Spleen (tissue), 7 donors: ENCODE measurements around the gene SLC9A3.

Experiments used
- CTCF ChIP-seq, 11 experiments: fragments of 200-600 bp in 7 of 11; fragments of 450-650 bp in 4 of 11; sonication (generic) in 4 of 11; IDR thresholded peaks in 8 of 11; conservative IDR thresholded peaks in 3 of 11; 1 replicate in 7 of 11; 2 replicates in 4 of 11; pipeline versions ENCODE4 v1.4.0 to v1.8.0; 2016 to 2021; ENCODE audit warnings: antibody characterized with exemption in 11 of 11, inconsistent platforms in 4 of 11, mild to moderate bottlenecking in 1 of 11
- POLR2A ChIP-seq, 3 donors: fragments of 450-650 bp; IDR thresholded peaks; one replicate each; pipeline ENCODE4 v1.5.1; 2017; ENCODE audit warnings: antibody characterized with exemption in 3 of 3, mild to moderate bottlenecking in 1 of 3
- POLR2AphosphoS5 ChIP-seq, 3 donors: sonication (generic); formaldehyde crosslinking; IDR thresholded peaks; one replicate each; pipeline ENCODE4 v1.5.1; 2017; ENCODE audit warnings: antibody characterized with exemption in 3 of 3
- donor health status: DM: no; HTN: no; CAD: no; lungs with moderate emphysema.
- donor health status: DM: no; HTN: no; CAD: no.
- donor health status: DM: no; HTN: no; CAD: no.

DNA sequence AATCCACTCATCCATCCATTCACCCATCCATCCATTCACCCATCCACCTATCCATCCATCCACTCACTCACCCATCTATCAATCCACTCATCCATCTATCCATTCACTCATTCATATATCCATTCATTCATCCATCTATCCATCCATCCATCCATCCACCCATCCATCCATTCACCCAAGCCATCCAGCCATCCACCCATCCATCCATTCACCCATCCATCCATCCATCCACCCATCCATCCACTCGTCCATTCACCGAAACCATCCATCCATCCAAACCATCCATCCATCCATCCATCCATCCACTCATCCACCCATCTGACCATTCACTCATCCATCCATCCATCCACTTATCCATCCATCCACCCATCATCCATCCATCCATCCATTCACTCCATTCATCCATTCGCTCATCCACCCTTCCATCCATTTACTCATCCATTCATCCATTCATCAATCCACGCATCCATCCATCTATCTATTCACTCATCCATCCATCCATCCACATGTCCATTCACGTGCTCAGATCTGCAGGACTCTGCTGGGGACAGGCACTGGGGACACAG, 6.6 kb downstream of the SLC9A3 start:
- TF ChIP-seq CTCF (IDR thresholded peaks at IDR 0.05 in 8 of 11, conservative IDR thresholded peaks at IDR 0.05 in 3 of 11) (no peak), POLR2AphosphoS5 (IDR thresholded peaks at IDR 0.05) (no peak), POLR2A (IDR thresholded peaks at IDR 0.05) (no peak)
